NCI-H526 (cell line): ENCODE results near the gene TOX2.

Source experiments
- DNase-seq, 2 experiments: peaks; one replicate each; lab custom pipeline; 2025; lab: John Stamatoyannopoulos, UW

TOX2 gene

GRCh38 chr20:44057698-44058675 lies 143.3 kb downstream of the TOX2 start:
- no peak for DNase-seq

GRCh38 chr20:44064501-44065400 lies 150.1 kb downstream of the TOX2 start:
- DNase-seq = no peak

- no peak for DNase-seq
Measured at GRCh38 chr20:44065401-44066340, 151.0 kb downstream of the TOX2 start.

- no peak for DNase-seq
Measured at GRCh38 chr20:44066645-44067606, 152.3 kb downstream of the TOX2 start.

GRCh38 chr20:44067650-44068081 lies 153.0 kb downstream of the TOX2 start:
- no peak for DNase-seq

GRCh38 chr20:44068316-44069201 lies 153.9 kb downstream of the TOX2 start:
- no peak for DNase-seq

- no peak for DNase-seq
Measured at GRCh38 chr20:44069203-44070011, 154.8 kb downstream of the TOX2 start.

- no peak for DNase-seq
Measured at GRCh38 chr20:44070139-44070900, 155.7 kb downstream of the TOX2 start.

GRCh38 chr20:44071057-44071456 lies 156.4 kb downstream of the TOX2 start:
- no peak for DNase-seq

- no peak for DNase-seq
Measured at GRCh38 chr20:44071526-44072111, 157.0 kb downstream of the TOX2 start.

GRCh38 chr20:44072384-44072783 lies 157.7 kb downstream of the TOX2 start:
- DNase-seq = no peak

GRCh38 chr20:44073011-44073674 lies 158.5 kb downstream of the TOX2 start:
- DNase-seq = no peak

GRCh38 chr20:44073675-44074071 lies 159.0 kb downstream of the TOX2 start:
- DNase-seq = no peak

- no peak for DNase-seq
Measured at GRCh38 chr20:44074252-44075151, 159.8 kb downstream of the TOX2 start.

GRCh38 chr20:44075191-44075949 lies 160.7 kb downstream of the TOX2 start:
- no peak for DNase-seq
